NCI-H1092 (cell line): ENCODE results near the gene POM121L2.

Experiments
- DNase-seq: peaks from one replicate; lab custom pipeline; 2025; lab: John Stamatoyannopoulos, UW

Gene POM121L2

DNA sequence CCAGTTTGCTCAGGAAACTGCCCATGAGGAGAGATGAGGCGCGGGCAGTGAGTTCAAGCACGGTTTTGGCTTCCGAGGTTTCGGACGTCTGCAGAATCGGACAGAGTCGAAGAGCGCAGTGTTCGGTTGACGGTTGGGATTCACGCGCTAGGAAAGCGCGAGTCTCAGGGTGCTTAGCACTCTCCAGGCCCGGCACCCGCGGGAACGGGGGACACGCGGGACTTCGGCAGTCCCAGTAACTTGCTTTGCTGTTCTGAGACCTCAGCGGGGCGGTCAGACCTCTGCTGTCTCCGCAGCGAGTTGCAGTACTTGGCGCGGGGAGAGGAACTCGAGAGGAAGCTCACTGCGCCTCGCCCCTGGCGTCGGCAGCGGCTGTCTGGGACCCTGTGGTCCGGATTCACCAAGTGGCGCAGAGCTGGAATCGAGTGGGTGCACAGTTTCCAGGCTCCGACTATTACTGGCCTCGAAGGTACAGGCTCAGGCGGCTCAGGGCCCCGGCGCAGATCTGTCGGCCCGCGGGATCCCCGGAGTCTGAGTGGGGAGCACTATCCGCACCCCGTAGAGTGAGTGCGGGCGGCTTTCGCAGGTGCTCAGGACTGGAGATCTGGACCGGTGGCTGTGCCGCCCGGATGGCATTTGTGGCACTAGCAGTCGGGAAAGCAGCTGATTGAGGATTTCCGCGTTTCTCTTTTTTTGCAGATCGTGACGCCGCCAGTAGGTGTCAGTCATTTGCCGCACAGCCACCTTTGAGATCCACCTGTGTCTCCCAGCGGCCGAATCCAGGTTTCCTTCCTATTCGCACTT is at the start of gene POM121L2:
POM121L2 (minus strand) TSS at position 128 of the 804 bp plus-strand sequence; CDS start at position 25, 103 bp downstream.
- peak; percentile 14 for DNase-seq

GRCh38 chr6:27359231-27359630 is 47.2 kb upstream of the POM121L2 start:
- DNase-seq, result no peak

DNA sequence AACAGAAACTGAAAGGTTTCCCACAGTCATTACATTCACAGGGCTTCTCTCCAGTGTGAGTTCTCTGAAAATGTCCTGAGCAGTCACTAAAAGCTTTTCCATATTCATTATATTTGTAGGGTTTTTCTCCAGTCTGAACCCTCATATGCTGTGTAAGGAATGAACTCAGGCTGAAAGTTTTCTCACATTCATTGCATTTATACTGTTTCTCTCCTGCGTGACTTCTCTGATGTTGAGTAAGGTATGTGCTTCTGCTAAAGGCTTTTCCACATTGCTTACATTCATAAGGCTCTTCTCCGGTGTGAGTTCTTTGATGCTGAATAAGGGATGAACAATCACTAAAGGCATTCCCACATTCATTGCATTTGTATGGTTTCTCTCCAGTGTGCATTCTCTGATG is 46.7 kb upstream of the POM121L2 start:
- DNase-seq, result no peak

GRCh38 chr6:27352850-27353249 is 40.8 kb upstream of the POM121L2 start:
- no peak for DNase-seq

DNA sequence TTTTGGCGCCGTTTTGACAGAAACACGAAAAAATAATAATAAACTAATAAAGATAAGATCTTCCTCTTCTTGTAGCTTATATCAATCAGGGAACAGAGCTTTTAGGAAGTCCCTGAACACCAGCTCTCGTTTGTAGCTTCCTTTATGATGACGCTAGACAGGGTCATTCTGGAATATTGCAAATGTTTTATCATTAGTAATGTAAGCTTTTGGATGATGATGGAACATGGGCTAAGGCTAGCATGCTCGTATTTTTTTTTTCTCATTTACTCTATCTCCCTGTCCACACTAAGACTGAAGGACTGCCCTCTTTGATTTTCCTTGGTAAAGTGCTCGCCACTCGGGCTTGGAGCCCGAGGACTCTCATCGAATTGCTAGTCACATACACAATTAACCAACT is 22.1 kb upstream of the POM121L2 start:
- DNase-seq, result no peak

- DNase-seq, result no peak
These were observed 21.6 kb upstream of the POM121L2 start for GRCh38 chr6:27333642-27334040.

GRCh38 chr6:27332692-27333641 is 20.9 kb upstream of the POM121L2 start:
- DNase-seq, result no peak

DNA sequence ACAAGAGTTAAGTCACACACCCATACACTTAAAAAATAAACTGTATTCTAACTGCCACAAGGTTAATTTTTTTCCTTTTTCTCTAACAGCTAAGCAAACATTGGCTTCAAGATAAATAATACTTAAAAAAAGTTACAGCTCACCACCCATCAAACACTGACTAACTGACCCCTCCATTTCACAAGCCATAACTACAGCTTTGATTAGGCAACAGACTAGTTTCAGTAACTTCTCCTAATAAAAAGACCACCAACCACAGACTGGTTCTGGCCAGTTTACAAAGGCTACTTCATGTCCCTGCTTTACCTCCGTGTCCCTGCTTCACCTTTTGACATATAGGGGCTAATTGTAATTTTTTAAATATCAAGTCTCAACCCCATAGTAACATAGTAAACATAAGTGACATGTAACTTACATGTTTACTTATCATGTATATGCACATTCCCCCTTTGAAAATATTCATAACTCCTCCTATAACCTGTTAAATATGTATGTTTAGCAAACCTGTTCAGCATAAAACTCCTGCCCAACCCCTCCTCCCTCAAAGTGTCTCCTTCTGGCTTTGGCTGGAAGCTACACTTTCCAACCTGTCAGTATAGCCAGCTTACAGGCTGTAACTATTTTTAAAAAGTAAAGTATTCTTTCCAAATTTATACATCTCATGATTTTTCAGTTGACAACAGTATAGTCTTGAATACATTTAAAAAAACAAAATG is 15.1 kb upstream of the POM121L2 start:
- DNase-seq, result no peak

- no peak for DNase-seq
These were observed 9.8 kb upstream of the POM121L2 start for GRCh38 chr6:27321901-27322300.

GRCh38 chr6:27321370-27321769 is 9.3 kb upstream of the POM121L2 start:
- no peak for DNase-seq

DNA sequence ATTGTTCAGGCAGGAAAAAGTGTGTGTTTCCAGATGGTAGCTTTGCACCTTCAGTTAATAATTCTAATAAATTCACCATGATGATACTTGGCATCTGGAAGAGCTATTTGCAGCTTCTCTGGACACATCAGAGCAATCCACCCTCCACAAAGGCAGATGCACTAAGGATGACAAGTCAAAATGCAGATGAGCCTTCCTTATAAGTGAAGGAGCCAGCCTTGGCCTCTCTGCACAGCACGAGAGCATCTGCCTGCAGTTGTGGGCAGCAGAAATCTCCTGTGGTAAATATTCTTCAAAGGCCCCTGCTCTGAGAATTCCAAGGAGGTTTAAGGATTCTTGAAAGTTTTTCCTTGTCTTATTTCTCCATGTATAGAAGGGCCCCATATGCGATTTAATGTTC is 6.9 kb upstream of the POM121L2 start:
- no peak for DNase-seq

DNA sequence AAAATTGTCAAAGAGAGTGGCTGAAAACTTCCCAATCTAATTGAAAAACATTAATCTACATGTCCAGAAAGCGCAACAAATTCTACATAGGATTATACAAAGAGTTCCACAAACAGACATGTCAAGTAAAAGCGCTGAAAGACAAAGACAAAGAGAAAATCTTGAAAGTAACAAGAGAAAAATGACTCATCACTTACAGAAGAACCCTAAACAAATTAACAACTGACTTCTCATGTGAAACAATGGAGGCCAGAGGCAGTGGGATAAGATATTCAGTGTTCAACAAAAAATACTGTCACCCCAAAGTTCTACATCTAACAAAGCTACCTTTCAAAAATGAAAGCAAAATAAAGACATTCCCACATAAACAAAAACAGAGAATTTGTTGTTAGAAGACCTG is 2.0 kb upstream of the POM121L2 start:
- no peak for DNase-seq

- no peak for DNase-seq
These were observed 838 bp upstream of the POM121L2 start for GRCh38 chr6:27312950-27313271.

DNA sequence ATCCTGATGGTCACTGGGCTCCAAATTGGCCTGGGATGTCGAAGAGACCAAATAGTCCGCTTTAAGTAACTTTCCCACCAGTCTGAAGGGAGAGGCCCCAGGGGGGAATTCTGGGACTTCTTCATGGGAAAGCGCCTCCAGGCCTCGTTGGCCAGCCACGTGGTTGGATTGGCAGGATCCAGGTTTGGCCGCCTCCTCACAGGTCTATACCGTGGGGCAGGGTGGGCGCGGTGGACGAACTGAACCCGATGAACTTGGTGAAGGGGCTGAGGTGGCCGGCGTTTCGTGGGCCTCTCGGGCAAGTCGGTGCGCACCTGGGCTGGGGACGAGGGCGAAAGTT is 297 bp downstream of the POM121L2 start:
- DNase-seq, result no peak

DNA sequence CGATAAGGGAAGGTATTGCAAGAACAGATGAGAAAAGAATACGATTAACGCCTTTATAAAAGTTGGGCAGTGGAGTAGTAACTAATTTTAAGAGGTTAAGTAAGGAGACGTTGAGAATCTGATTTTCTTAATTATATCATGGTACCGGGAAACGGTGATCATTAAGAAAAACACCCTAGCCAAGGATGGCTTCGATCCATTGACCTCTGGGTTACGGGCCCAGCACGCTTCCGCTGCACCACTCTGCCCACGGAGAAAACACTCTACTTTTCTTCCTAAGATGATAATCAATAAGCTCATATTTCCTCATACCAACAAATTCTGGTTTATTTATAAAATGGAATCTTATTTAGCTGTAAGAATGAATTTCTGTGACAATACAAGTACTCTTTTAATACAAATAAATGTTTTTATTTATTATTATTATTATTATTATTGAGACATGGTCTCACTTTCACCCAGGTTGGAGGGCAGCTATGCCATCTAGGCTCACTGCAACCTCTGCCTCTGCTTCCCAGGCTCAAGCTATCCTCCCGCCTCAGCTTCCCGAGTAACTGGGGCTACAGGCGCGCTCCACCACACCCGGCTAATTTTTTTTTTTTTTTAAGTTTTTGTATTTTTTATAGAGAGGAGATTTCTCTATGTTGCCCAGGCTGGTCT is 8.3 kb downstream of the POM121L2 start:
- DNase-seq, result no peak

- DNase-seq, result no peak
These were observed 14.0 kb downstream of the POM121L2 start for GRCh38 chr6:27297857-27298730.

DNA sequence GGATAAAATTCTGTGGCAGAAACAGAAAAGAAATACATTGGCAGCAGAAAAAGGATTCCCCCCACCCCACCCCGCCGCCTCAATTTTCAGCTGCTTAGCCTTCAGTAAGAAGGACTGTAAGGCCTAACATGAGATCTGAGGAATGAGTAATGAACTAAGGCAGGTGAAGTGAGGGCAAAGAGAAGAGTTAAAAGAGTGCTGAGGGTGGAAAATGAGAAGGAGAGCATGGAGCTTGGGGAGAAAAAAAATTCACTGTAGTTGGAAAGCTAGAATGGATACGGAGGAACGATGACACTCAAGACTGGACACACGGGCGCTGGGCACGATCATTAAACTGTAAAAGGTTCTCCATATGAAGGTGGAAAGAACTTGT is 14.6 kb downstream of the POM121L2 start:
- DNase-seq, result no peak

GRCh38 chr6:27296106-27296783 is 15.8 kb downstream of the POM121L2 start:
- DNase-seq, result no peak

GRCh38 chr6:27295301-27296079 is 16.6 kb downstream of the POM121L2 start:
- DNase-seq, result no peak

DNA sequence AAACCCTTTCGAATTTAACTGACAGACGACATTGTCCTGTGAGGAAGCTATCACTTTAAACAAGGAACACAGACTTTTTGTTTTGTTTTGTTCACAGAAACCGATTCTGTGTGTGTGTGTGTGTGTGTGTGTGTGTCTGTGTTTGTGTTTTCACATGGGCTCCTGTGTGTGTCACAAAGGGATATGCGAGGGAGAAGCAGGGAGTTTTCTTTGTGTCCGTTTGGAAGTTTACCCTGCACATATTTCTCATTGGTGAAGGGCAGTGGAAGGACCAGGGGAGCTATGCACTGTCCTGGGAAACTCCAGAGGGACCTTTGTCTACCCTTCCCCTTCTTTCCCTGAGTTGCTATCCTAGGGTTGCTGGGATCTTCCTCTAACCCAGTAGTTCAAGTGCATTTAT is 17.7 kb downstream of the POM121L2 start:
- DNase-seq, result no peak
